ENCODE measurements around the gene PTPRN2.

Gene PTPRN2

DNA sequence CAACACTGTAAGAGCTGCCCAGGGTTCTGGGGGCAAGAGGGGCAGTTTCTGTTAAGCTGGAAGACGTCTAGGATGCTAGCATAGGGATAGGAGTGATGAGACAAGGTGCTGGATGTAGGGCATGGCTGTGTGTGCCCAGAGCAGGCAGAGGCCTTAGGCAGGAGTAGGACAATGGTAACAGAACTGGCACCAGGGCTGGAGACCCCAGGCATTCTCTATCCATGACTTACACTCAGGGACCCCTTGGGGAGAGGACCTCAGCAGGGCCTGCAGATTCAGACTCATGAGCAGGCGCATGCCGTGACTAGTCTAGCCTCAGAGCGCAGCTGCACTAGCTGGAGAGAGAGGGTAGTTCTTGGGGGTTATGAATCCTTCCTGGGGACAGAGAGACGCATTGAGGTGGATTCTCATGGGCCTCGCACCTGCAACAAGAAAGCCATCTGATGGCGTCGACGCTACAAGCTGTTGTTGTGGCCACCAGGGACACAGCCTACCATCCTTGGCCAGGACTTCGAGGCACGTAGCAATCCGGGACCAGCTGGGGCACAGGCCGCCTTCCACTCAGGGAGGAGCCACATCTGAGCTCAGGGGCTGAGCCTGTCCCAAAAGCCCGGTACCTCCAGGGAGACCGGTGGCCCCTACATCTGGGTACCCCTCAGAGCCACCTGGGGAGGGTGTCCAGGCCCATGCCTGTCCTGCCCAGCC, 474.1 kb downstream of the PTPRN2 start:
- in situ Hi-C loops (cut with MboI; ENCODE audit: low sequenced_read_pairs) = no loop called here

DNA sequence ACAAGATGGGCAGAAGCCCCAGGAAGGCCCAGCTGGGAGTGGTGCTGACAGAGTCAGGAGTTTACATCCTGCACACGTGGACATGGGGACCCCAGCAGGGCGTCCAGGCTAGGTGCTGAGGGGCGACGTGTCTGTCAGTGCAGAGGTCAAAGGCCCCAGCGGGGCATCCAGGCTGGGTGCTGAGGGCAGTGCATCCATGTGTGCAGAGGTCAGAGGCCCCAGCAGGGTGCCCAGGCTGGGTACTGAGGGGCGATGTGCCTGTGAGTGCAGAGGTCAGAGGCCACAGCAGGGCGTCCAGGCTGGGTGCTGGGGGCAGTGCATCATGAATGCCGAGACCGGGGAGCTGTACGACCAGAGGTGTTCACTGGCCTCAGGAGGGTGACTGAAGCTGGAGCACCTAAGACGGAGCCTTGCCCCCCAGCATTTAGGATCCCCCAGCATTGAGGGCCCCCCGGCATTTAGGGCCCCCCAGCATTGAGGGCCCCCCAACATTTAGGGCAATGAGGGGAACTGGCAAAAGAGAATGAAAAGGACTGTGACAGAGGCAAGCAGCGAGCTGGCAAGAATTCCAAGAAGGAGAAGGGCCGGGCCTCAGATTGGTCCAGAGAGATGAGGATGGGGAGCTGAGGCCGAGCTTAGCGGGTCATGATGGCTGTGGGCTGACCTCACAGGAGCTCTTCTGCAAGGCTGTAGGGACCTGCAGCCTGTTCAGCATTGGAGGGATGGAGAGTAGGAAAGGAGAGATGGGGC, 474.9 kb downstream of the PTPRN2 start:
- in situ Hi-C loops (cut with MboI; ENCODE audit: low sequenced_read_pairs) = no loop called here

DNA sequence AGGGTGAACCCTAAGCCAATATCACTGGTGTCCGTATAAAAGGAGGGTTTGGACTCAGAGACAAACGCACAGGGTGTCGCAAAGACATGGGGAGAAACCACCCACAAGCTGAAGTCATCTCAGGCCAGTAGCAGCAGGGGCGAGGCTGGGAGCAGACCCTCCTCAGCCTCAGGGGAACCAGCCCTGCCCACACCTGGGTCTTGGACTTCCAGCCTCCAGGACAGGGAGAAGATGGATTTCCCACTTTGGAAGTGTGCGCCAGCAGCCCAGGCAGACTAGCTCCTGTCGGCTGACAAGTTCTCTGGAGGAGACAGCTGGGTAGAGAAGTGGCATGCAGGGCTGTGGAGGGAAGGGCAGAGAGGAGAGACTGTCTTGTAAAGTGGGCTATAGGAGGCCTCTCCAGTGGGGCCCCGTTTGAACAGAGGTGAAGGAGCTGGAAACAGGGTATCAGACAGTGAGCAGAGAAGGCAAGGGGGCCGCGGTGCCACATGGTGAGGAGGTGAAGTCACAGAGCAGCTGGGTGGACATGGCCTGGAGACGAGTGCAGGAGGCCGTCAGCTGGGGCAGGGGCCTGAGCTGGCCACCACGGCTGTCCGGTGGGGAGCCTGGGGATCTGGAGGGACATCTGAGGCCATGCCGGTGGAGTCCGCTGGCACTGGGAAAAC, 475.6 kb downstream of the PTPRN2 start:
- in situ Hi-C loops (cut with MboI; ENCODE audit: low sequenced_read_pairs) = no loop called here

DNA sequence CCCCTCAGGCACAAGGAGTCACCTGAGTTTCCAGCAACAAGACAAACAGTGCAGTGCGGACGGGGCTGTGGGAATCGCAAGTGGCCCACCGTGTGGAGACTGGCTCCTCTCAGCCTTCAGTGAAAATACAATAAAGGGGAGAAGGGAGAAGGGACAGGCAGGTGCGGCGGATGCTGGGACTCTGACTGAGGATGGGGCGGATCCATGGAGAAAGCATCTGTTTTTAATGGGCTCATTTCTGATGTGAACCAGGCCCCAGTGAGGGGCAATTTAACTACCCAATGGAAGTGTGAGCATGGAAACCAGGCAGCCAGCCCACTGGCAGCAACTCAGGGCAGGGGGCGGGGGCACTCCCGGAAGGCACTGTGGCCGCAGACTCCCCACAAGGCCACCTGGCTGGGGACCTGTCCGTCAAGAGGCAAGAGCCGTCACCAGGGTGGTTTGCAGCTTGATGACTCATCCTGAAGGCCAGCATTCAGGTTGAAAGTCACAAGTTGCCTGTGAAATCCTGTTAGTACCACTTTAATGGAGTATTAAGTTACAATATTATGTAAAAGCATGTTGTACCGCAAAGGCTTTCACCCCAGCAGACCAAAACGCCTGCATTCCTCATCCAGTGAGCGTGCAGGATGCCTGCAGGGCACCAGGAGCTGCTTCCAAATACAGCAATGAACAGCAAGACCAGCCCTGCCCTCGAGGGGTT, 476.4 kb downstream of the PTPRN2 start:
- in situ Hi-C loops (cut with MboI; ENCODE audit: low sequenced_read_pairs) = no loop called here

DNA sequence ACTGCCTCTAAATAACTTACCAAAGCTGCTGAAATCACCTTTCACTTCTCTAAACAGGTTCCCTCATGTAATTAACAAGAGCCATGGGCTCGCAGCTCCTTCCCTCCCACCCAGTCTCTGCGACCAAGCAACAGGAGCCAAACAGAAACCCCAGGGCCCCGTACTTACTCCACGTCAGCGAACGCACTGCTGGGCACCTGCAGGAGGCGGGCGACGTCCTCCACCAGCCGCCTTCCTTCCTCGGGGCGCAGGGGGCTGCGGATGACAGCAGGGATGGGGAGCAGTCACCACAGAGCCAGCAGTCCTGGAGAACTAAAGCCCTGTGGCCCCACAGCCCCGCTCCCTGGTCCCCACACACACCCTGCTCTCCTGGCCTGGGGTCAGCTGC, 477.0 kb downstream of the PTPRN2 start:
- in situ Hi-C loops (cut with MboI; ENCODE audit: low sequenced_read_pairs) = no loop called here

DNA sequence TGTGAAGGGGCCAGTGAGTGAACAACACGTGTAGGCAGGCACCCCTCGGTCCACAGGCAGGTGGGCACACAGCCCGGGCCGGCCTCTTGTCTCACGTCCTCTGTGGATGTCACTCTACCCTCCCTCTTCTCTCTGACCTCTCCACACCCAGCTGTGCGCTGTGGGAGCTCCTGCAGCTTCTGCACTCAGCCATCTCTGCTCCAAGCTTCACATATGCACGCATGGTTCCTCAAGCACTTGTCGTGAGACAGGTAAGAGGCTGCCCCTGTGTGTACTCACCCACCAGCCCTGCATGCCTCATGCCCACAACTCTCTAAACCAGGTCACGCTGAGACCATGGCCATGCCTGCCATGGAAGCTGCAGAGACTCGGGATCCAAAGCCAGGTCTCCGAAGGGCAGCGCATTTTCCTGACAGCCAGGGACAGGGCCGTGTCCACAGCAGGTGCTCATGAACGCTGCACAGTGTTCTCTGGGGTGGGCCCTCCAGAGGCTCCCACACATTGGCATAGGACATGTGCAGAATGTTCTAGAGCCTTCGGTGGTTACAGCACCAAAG, 477.5 kb downstream of the PTPRN2 start:
- in situ Hi-C loops (cut with MboI; ENCODE audit: low sequenced_read_pairs) = no loop called here

DNA sequence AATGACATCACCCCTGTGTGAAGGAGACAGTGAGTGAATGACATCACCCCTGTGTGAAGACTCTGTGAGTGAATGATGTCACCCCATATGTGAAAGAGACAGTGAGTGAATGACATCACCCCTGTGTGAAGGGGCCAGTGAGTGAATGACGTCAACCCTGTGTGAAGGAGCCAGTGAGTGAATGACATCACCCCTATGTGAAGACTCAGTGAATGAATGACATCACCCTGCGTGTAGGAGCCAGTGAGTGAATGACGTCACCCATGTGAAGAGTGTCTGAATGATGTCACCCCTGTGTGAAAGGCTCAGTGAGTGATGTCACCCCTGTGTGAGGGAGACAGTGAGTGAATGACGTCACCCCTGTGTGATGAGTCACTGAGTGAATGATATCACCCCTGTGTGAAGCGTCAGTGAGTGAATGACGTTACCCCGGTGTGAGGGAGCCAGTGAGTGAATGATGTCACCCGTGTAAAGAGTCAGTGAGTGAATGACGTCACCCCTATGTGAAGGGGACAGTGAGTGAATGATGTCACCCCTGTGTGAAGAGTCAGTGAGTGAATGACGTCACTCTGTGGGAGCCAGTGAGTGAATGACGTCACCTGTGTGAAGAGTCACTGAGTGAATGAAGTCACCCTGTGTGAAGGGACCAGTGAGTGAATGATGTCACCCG, 478.1 kb downstream of the PTPRN2 start:
- in situ Hi-C loops (cut with MboI; ENCODE audit: low sequenced_read_pairs) = no loop called here

DNA sequence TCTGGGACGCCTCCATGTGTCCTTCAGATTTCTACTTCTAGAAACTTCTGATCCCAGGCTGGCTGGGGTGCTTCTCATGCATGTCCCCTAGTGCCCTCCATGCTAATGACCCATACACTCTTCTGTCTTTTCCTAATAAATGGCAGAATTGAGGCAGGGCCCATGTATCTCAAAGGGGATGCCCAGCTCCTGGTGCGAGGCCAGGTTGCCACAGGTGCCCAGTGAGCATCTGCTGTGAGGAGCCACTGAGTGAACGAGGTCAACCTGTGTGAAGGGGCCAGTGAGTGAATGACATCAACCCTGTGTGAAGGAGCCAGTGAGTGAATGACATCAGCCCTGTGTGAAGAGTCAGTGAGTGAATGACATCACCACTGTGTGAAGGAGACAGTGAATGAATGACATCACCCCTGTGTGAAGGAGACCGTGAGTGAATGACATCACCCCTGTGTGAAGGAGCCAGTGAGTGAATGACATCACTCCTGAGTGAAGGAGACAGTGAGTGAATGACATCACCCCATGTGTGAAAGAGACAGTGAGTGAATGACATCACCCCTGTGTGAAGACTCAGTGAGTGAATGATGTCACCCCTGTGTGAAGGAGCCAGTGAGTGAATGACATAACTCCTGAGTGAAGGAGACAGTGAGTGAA, 478.9 kb downstream of the PTPRN2 start:
- in situ Hi-C loops (cut with MboI; ENCODE audit: low sequenced_read_pairs) = no loop called here

DNA sequence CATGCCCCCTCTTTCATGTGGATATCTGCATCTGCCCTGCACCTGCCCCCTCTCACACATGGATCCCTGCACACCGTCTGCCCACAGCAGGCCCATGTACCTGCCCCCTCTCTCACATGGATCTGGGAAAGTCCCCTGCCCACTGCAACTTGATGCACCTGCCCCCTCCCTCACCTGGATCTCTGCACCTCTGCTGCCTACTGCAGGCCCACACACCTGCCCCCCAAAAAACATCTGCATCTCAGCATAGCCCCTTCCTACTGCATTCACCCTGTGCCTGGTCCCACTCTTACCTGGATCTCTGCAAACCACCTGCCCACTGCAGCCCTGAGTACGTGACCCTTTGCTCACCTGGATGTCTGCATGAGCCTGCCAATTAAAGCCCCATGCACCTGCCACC, 479.8 kb downstream of the PTPRN2 start:
- in situ Hi-C loops (cut with MboI; ENCODE audit: low sequenced_read_pairs) = no loop called here

DNA sequence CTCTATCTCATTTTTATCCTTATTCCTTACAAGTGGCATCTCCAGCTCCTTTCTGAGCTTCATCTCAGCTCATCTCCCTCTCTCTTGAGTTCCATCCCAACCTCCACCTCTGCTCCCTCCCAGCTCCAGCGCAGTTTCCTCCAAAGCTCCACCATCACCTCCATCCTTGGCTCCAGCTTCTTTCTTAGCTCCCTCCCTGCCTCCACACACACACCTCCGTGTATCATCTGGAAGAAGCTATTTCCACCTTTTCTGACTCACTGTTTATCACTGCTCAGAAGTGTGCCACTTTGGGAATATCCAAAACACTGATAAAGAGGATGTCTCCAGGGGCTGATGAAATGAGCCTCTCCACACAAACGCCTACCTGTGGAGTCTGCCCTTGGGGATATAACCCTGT, 481.4 kb downstream of the PTPRN2 start:
- in situ Hi-C loops (cut with MboI; ENCODE audit: low sequenced_read_pairs) = no loop called here

DNA sequence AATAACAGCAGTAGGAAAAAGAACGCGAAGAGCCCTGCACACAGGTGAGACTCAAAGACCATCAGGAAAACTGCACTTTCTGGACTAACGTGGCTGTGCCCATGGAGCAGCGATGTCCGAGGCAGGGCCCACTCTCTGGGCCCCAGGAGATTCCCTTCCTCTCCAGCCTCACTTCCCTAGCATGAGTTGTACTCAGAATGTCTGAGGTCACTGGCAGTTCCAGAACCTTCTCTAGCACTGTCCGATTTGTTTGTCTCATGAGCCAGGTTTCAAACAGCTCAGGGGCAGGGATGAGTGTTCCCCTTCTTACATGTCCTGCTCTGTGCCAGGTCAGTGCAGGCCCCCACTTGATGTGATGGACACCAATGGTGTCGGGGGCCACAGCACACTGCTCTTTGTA, 484.2 kb downstream of the PTPRN2 start:
- in situ Hi-C loops (cut with MboI; ENCODE audit: low sequenced_read_pairs) = no loop called here

DNA sequence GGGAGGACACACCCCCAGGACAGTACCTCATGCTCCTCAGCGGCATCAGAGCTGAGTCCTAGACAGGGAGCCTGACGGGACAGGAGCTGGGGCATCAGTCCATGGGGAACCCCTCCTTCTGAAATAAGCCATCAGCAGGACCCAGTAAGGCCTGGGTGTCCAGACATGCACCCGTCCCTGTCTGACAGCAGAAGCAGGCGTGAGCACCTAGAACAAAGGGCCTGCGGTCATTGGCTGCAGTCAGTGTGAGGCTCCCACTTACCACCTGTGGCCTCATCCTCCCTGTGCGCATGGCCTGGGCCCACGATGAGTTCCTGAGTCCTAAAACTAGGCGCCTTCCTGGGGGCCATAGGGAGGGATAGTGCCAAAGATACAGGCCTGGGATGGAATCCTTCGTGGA, 484.7 kb downstream of the PTPRN2 start:
- in situ Hi-C loops (cut with MboI; ENCODE audit: low sequenced_read_pairs) = no loop called here

DNA sequence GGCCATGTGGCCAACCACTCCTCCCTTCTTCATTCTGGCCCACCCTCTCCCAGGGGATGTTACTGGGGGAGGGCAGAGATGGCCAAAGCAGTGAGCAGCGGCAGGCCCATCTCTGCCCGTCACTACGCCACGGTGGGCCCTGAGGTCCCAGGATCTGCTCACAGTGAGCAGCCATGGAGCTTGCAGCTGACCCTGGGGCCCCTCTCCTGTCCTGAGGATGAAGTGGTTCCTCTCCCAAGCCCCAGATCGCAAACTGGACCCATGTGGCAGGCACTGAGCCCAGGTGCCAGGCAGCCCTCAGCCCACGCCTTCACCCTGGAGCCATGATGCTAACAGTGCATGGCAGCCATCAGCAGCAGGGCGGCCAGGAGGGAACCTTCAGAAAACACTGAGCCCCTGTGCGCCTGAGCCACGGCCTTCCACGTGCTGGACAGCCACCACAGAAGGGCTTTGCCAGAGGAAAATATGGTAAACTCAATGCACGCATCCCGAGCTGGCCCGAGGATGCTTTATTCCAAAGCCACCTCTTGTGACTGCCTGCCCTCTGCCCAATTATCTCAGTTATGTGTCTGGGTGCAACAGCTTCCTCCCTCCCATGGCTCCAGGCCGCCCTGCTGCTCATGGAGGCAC, 485.7 kb downstream of the PTPRN2 start:
- in situ Hi-C loops (cut with MboI; ENCODE audit: low sequenced_read_pairs) = no loop called here

DNA sequence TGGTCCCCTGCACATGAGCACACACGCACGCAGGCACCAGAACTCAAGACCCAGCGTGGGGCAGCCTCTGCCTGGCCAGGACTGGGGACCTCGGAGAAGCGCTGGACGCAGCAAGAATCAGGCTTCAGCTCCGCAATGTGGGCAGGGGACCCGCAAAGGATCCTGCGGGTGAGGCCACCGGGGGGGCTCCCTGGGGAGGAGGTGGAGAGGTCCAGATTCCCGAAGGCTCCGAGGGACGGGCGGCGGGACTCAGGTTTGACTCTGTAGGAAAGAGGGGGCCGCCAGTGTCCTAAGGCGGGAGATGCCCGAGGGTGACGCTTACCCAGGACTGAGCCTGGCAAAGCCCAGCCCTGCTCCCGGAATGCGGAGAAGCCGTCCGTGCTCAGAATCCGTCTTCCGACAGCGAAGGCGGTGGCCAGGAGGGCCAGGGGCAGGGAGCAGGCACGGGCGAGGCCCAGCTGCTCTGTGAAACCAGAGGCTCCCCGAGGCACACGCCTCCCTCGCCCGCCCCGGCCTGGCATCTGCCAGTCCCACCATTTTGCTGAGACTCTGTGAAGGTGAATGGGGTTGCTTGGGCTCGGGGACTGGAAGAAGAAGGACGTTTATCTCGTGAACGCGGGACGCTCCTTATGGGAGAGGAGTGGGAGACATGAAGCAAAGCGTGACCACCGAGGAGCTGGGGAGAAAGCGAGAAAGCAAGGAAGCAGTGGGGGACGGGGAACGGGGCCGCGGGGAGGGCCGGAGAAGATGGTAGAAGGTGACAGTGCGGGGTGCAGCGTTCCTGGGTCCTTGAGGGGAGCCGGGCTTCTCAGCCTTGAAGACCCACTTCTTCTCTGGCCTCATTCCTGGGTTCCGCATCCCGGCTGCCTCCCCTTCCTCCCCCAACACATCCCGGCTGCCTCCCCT, 489.2 kb downstream of the PTPRN2 start:
- in situ Hi-C loops (cut with MboI; ENCODE audit: low sequenced_read_pairs) = no loop called here

DNA sequence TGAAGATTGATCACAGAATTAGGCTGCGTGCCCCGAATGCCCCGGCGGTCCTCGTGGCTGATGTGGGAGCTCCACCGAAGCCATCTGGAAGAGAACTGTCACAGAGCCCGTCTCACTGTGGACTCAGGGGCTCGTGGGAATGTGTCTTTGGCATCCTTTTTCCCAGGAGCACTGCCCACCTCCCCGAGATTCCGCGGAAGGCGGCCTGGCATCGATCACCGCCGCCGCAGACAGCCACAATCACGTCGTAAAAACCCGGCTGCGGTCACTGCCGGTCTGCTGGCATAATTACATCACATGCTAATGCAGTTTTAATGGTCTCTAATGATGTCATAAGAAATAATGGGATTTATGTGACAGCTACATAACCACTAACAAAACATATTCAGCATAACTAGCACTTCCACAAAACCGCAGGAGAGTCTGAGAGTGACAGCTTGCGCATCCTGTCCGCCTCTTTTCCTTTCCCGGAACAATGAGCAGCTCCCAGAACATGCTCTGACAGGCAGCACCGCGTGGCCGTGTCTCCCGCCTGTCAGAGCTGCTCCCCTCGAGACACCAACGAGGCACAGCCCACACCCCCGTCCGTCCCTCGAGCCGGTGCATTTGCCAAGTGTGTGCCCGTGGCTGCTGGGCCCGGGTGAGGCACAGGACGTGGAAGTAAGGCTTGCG, 490.0 kb downstream of the PTPRN2 start:
- in situ Hi-C loops (cut with MboI; ENCODE audit: low sequenced_read_pairs) = no loop called here

DNA sequence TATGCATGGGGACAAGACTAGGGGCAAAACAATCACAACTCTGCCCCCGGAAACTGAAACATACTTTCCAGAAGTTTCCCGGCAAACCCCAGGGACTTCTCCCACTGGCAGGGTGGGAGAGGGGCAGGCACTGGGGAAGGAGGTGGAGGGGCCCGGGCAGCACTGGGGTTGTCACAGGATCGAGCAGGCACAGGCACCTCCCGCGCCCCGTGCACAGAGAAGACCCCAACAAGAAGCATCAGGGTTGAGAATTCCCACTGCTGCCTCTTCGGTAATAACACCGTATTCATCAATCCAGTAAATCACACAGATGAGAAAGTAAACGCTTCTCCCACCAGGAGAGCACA, 490.5 kb downstream of the PTPRN2 start:
- in situ Hi-C loops (cut with MboI; ENCODE audit: low sequenced_read_pairs) = no loop called here

DNA sequence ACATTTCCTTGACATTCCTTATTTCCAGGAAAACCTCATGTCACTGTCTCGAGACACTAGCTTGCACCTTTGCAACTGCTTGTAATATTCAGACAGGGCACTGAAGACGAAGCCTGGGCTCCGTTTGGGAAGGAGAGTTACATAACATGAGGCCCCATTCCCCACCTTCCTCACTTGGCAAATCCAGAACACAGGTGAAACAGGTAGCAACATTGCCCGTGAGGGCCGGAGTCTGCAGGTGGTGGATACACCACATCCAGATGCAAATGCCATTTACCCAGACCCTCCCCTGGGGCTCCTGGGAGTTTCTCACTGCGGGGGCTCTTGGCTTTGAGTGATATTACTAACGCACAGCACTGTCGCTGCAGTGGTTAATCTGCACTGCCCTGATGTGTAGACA, 491.0 kb downstream of the PTPRN2 start:
- in situ Hi-C loops (cut with MboI; ENCODE audit: low sequenced_read_pairs) = no loop called here

DNA sequence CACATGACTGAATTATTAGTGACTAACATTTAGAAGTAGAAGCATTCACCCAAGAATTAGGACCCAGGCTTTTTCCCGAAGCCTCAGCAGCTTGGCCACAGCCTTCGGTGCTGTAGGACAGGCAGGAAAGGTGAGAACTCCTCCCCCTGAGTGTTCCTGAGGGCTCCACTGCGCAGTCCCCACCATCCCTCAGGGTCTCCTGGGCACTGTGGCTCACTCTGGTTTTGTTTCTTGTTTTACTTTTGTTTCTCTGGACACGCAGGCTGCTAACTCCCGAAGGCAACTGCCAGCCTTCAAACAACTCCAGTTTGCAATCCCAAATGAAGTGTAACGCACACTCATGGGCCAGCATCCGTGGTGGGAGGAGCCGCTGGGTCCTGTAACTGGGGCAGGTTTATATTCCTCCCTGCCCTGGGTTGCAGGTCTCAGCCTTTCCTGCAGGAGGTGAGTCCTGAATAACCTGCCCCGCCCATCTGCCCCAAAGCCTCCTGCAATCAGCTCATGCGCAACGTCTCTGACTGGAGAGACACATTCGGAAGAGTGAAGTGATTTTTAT, 492.9 kb downstream of the PTPRN2 start:
- in situ Hi-C loops (cut with MboI; ENCODE audit: low sequenced_read_pairs) = no loop called here

Data from hTERT RPE-1 (cell line).